ENCODE measurements around the gene PRSS22.

Gene PRSS22

GRCh38 chr16:2811703-2812471 lies 46.1 kb downstream of the PRSS22 start:
- DNase-seq, result no peak

GRCh38 chr16:2810651-2811050 lies 47.3 kb downstream of the PRSS22 start:
- no peak for DNase-seq

DNA sequence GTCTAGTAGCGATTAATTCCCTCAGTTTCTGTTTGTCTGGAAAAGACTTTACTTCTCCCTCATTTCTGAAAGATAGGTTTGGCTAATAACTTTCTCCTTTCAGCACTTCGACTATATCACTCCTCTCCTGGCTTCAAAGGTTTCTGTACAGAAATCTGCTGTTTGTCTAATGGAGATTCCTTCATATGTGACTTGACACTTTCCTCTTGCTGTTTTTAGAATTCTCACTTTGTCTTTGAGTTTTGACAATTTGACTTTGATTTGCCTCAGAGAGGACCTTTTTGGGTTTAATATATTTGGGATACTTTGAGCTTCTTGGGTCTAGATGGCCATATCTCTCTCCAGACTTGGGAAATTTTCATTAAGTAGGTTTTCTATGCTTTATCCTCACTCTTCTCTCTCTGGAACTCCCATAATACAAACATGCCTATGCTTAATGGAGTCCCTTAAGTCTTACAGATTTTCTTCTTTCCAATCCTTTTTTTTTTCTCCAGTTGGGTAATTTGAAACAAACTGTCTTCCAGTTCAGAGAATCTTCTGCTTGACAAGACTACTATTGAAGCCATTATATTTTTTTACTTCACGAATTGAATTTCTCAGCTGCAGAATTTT lies 48.7 kb downstream of the PRSS22 start:
- DNase-seq, result no peak

- DNase-seq, result no peak
Measured at GRCh38 chr16:2808181-2808580, 49.8 kb downstream of the PRSS22 start.

- DNase-seq, result no peak
Measured at GRCh38 chr16:2806286-2806685, 51.7 kb downstream of the PRSS22 start.

DNA sequence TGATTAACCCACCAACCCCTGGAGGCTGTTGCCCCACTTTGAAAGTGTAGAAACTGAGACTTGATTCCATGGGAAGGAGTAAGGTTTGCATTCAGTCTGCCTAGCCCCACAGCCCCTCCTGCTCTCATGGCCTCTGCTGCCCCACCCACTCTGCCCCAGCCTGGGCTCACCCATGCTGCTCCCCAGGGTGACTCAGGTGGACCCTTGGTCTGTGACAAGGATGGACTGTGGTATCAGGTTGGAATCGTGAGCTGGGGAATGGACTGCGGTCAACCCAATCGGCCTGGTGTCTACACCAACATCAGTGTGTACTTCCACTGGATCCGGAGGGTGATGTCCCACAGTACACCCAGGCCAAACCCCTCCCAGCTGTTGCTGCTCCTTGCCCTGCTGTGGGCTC lies 53.2 kb downstream of the PRSS22 start:
- no peak for DNase-seq

GRCh38 chr16:2803545-2804195 lies 54.3 kb downstream of the PRSS22 start:
- no peak for DNase-seq
